Neural crest cell (in vitro differentiated cells): ENCODE measurements around the gene GTSE1. TPM values are rescaled to one million over a fixed set of nuclear protein-coding genes. Genes with fewer than 3 reads are reported as not detected.
"Not testable (repeated sequence)": the region's sequence is repeated elsewhere in the genome, so short reads cannot be mapped to it uniquely, and the experiment has no call there.

Source experiments
- DNase-seq: peaks from one replicate; pipeline ENCODE4 v3.0.0; 2021; ENCODE audit warnings: low read depth, mixed read lengths, low spot score
- H3K27ac Mint-ChIP-seq: one replicate; pipeline ENCODE4 v1.8.0; 2021; ENCODE audit warnings: mild to moderate bottlenecking, mixed read lengths; ENCODE audit not compliant: unreplicated experiment
- H3K27me3 Mint-ChIP-seq: 2 replicates; pipeline ENCODE4 v1.8.0; 2021; ENCODE audit warnings: low read depth, mild to moderate bottlenecking, mixed read lengths
- H3K36me3 Mint-ChIP-seq: 2 replicates; pipeline ENCODE4 v1.8.0; 2021; ENCODE audit warnings: low read depth, mild to moderate bottlenecking, mixed read lengths
- H3K4me1 Mint-ChIP-seq: 2 replicates; pipeline ENCODE4 v1.8.0; 2021; ENCODE audit warnings: mixed read lengths
- H3K4me3 Mint-ChIP-seq: one replicate; pipeline ENCODE4 v1.8.0; 2021; ENCODE audit warnings: mild to moderate bottlenecking, mixed read lengths
- H3K9me3 Mint-ChIP-seq: 2 replicates; pipeline ENCODE4 v1.8.0; 2021; ENCODE audit warnings: mixed read lengths
- CTCF ChIP-seq: fragments of 200-600 bp; sonication (generic); conservative IDR thresholded peaks from 2 replicates; pipeline ENCODE4 v1.5.0; 2021; ENCODE audit warnings: antibody characterized with exemption, mild to moderate bottlenecking
- total RNA-seq: library from RNA; stranded (reverse); gene quantifications from 2 replicates; pipeline ENCODE4 v1.2.1, GENCODE V29; 2021

GTSE1 gene
- total RNA-seq, 1 donor from 2014 or later: 67.6 TPM

- no peak for TF ChIP-seq CTCF
- DNase-seq: no peak
Observed at GRCh38 chr22:46263216-46263590, 33.5 kb upstream of the GTSE1 start, which contains the start of gene PKDREJ. TSS of gene PKDREJ (minus strand) at chr22:46263343. CDS start at chr22:46263322, 21 bp downstream.

DNA sequence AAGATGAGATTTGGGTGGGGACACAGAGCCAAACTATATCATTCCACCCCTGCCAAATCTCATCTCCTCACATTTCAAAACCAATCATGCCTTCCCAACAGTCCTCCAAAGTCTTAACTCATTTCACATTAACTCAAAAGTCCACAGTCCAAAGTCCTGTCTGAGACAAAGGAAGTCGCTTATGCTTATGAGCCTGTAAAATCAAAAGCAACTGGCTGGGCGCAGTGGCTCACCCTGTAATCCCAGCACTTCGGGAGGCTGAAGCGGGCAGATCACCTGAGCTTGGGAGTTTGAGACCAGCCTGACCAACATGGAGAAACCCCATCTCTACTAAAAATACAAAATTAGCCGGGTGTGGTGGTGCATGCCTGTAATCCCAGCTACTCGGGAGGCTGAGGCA lies 32.1 kb upstream of the GTSE1 start:
- Mint-ChIP-seq H3K4me3 (peak overlapping the region; percentile 68), H3K4me1 (peaks cover 16% of the 10 kb centered on the region), H3K36me3 (peaks cover 30% of the 10 kb centered on the region), H3K9me3 (peaks cover 12% of the 10 kb centered on the region), H3K27me3 (peaks cover 75% of the 10 kb centered on the region)
- DNase-seq, H3K27ac Mint-ChIP-seq: not testable (repeated sequence)

More at GRCh38 chr22:46263216-46263590, 33.5 kb upstream of the GTSE1 start, which contains the start of gene PKDREJ:
- peaks cover 34% of the 10 kb centered on the region for H3K36me3 Mint-ChIP-seq
- H3K4me3 Mint-ChIP-seq: peak within 1 kb of the TSS; percentile 68
- no peak within 1 kb of the TSS for H3K27ac Mint-ChIP-seq
- peaks cover 86% of the 10 kb centered on the region for H3K27me3 Mint-ChIP-seq
- H3K9me3 Mint-ChIP-seq: peaks cover 20% of the 10 kb centered on the region
- peaks cover 8% of the 10 kb centered on the region for H3K4me1 Mint-ChIP-seq

- not testable (repeated sequence) for H3K27ac Mint-ChIP-seq, DNase-seq
- H3K4me1 Mint-ChIP-seq: peaks cover 20% of the 10 kb centered on the region
- peaks cover 12% of the 10 kb centered on the region for H3K9me3 Mint-ChIP-seq
- H3K27me3 Mint-ChIP-seq: peaks cover 64% of the 10 kb centered on the region
- H3K36me3 Mint-ChIP-seq: peaks cover 30% of the 10 kb centered on the region
- H3K4me3 Mint-ChIP-seq: peak overlapping the region; percentile 64
Observed at GRCh38 chr22:46265627-46266026, 31.0 kb upstream of the GTSE1 start.

DNA sequence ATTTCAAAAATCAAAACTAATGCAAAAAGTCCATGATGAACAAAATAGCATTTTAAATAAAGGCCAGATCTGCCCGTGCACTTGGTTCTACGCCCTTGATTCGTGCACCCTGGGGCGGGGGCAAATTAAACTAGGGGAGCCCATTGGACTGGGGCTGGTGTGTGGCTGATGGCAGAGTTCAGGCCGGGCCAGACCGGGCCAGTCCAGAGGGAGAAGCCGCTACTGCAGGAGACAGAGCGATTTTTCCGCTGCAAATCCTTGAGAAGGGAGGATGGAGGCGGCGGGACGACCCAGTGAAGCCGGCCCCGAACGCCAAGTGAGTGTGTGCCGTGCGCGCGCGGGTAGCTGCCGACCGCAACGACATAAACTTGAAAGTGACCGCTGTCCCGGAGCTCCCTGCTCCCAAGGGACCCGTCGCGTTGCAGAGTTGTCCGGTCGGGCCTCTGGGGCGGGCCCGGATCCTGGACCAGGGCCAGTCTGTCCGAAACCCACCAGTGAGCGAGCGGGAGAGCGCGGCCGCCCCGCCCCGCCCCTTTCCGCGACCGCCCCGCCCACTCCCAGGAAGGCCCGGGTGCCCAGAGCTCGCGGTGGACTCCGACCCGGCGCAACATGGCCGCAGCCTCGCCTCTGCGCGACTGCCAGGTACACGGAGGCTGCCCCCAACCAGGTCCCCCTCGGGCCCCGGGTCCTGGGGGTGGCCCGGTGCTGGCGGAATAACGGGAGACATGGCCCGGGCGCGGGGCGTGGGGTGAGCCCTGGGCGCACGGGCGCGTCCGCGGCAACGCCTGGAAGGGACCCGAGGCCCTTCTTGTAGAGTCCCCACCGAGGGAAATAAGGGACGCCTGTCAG lies 29.0 kb upstream of the GTSE1 start, which contains the start of gene TTC38:
Gene TTC38, plus strand, starts transcription at position 578 of the 849 bp plus-strand sequence. Its CDS starts 32 bp downstream, at position 610.
- H3K27ac Mint-ChIP-seq: peak within 1 kb of the TSS; percentile 75
- peaks cover 20% of the 10 kb centered on the region for H3K4me1 Mint-ChIP-seq
- peak; percentile 67 for DNase-seq
- H3K4me3 Mint-ChIP-seq: peak within 1 kb of the TSS; percentile 93
- peaks cover 44% of the 10 kb centered on the region for H3K27me3 Mint-ChIP-seq
- no peak for TF ChIP-seq CTCF
- H3K36me3 Mint-ChIP-seq: peaks cover 20% of the 10 kb centered on the region
- peaks cover 12% of the 10 kb centered on the region for H3K9me3 Mint-ChIP-seq

- Mint-ChIP-seq H3K36me3 (peaks cover 17% of the 10 kb centered on the region), H3K27me3 (peaks cover 30% of the 10 kb centered on the region), H3K4me1 (peaks cover 20% of the 10 kb centered on the region), H3K4me3 (peak overlapping the region; percentile 93), H3K9me3 (peaks cover 5% of the 10 kb centered on the region), H3K27ac (no peak overlapping the region)
- no peak for DNase-seq
- TF ChIP-seq CTCF: no peak
Observed at GRCh38 chr22:46269564-46269963, 27.1 kb upstream of the GTSE1 start.

- no peak overlapping the region for H3K4me3 Mint-ChIP-seq
- TF ChIP-seq CTCF: no peak
- no peaks in the 10 kb centered on the region for H3K9me3 Mint-ChIP-seq
- H3K36me3 Mint-ChIP-seq: peaks cover 17% of the 10 kb centered on the region
- H3K27ac Mint-ChIP-seq: no peak overlapping the region
- H3K27me3 Mint-ChIP-seq: peaks cover 5% of the 10 kb centered on the region
- peaks cover 18% of the 10 kb centered on the region for H3K4me1 Mint-ChIP-seq
- DNase-seq: no peak
Observed at GRCh38 chr22:46272196-46272595, 24.5 kb upstream of the GTSE1 start.
